ENCODE measurements around the gene PLXDC1.

- TF ChIP-seq POLR2A (IDR thresholded peaks at IDR 0.05) (no peak), EP300 (IDR thresholded peaks at IDR 0.05) (no peak)
- TF ChIP-seq, protein P1, sequence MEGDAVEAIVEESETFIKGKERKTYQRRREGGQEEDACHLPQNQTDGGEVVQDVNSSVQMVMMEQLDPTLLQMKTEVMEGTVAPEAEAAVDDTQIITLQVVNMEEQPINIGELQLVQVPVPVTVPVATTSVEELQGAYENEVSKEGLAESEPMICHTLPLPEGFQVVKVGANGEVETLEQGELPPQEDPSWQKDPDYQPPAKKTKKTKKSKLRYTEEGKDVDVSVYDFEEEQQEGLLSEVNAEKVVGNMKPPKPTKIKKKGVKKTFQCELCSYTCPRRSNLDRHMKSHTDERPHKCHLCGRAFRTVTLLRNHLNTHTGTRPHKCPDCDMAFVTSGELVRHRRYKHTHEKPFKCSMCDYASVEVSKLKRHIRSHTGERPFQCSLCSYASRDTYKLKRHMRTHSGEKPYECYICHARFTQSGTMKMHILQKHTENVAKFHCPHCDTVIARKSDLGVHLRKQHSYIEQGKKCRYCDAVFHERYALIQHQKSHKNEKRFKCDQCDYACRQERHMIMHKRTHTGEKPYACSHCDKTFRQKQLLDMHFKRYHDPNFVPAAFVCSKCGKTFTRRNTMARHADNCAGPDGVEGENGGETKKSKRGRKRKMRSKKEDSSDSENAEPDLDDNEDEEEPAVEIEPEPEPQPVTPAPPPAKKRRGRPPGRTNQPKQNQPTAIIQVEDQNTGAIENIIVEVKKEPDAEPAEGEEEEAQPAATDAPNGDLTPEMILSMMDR (IDR thresholded peaks at IDR 0.05): no peak
Observed at GRCh38 chr17:39181303-39181702, 29.9 kb upstream of the PLXDC1 start.
